Putamen (tissue), 1 donor: ENCODE results near the gene SEMA6A.

Source experiments
- DNase-seq: peaks from one replicate; pipeline ENCODE4 v3.0.0-alpha.2; 2016; ENCODE audit warnings: low spot score

Gene SEMA6A

GRCh38 chr5:116459301-116459700 is 115.3 kb downstream of the SEMA6A start:
- no peak for DNase-seq

DNA sequence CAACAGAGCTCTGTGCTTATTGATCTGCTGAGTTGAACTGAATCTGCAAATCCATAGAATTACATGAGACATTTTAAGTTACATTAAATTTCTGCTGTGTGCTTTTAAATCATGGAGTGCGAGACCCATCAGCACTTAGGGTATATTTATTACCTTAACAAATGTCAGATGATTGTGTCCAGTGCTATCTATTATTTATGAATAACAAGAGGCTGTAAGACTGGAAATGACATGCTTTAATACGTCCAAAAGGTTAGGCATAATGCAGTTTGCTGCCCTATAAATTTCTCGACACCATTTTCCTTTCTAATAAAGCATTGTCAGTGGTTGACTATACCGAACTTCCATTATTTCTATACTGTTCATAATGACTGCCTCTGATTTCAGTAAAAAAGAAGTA is 117.6 kb downstream of the SEMA6A start:
- no peak for DNase-seq

DNA sequence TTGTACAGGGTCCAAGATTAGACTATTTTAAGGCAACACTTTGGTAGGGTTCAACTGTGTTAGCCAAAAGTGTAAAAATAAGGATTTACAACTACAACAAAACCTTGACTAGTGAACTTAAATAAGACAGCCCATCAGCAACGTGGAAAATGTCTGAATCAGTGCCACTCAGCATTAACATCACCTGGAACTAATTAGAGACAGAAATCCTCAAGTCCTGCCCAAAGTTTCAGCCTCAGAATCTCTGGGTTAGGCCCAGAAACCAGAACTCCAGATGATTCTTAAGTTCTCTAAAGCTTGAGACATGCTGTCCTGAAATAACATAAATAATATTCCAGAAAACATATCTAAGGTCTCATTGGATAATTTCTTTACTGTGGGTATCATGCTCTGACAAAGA is 118.6 kb downstream of the SEMA6A start:
- no peak for DNase-seq

DNA sequence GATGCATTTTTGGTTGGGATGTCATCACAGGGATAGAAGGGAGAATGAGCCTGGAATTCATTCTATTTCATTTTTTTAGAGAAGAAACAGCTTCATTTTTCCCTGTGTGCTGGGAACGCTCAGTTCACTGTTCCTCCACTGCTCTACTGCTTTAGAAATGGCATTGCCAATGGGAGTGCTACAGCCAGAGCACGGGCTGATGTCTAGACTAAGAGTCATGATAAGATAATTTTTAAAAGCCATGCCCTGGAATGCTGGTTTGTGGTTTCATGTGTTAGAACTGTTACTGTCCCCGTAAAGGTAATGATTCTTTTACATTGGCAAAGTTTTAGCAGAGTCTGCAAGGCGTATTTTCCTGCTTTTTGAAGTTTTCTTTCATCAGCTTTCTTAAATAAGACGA is 119.6 kb downstream of the SEMA6A start:
- DNase-seq, result no peak

- DNase-seq, result peak; percentile 63
Observed at GRCh38 chr5:116454417-116454927, 120.2 kb downstream of the SEMA6A start.

GRCh38 chr5:116453988-116454411 is 120.6 kb downstream of the SEMA6A start:
- peak; percentile 85 for DNase-seq

GRCh38 chr5:116452774-116453368 is 121.8 kb downstream of the SEMA6A start:
- DNase-seq, result no peak

- DNase-seq, result no peak
Observed at GRCh38 chr5:116451905-116452450, 122.6 kb downstream of the SEMA6A start.

GRCh38 chr5:116451066-116451465 is 123.6 kb downstream of the SEMA6A start:
- no peak for DNase-seq

GRCh38 chr5:116449458-116449857 is 125.2 kb downstream of the SEMA6A start:
- no peak for DNase-seq

DNA sequence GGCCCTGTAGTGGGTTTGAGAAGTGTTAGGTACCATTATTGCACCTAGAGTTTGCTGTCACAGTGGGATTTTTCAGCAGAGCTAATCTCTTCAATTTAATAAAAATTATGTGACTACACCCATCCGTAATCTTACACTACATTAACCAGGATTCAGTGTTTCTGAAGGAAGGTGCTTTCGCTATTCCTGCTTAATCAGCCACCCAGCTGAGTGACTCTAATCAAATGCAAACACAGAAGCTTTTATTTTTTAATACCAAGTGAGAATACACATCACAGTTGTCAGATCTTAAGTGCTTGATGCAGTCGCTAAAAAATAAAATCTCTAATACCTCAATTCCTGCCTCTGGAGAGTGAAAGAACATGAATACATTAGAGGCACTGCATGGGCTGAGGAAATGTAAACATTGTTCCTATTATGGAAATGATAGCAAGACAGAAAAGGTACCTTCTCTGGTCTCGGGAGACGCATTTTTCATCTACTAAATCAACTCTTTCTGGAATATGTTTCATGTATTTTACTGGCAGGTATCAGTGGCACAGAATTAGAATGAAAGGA is 125.7 kb downstream of the SEMA6A start:
- DNase-seq, result no peak

DNA sequence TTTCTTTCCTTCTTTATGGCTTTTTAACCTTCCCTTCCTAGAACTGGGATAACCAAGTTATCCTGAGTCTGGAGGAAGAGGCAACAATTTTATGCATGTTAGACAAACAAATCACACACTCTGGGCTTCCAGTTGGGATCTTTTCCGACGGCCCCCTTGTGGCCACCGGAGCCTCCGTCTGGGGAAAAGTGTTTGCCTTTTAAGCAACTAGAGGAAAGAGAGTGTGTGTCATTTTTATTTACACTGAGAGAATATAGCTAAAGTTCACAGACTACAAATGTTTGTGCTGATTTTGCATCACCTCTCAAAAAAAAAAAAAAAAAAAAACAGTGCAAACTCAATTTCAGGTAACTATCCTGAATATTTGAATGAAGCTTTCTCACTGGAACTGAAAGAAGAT is 126.2 kb downstream of the SEMA6A start:
- no peak for DNase-seq

DNA sequence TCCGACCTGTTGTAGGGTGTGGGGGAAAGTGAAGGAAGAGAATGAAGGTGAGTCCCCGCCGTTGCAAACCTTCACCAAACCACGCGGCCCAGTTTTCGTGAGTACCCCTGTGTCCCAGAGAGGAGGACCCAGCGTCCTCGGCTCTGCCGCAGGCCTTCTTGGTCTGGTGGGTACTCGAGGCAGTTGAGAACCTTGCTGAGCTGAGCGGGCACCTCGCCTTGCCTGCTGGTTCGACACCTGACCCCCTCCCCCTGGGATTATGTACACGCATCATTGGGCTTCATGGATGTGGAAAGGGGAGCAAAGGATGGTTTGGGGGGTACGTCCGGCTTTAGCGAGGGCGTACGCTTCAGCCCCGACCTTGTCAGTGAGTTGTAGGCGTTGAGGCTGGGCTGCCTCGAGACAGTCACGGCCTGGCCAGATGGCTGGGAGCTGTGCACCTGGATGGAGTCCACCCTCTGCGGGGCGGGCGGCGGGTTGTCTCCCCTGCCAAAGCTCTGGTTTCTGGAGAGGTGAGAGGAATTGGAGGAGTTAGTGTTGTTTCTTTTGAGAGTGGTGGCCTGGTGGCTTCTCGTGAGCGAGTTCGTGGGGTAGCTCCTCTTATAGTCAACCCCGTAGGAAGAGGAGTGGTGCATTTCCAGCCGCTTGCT is 128.1 kb downstream of the SEMA6A start:
- no peak for DNase-seq

- no peak for DNase-seq
Observed at GRCh38 chr5:116445311-116445710, 129.3 kb downstream of the SEMA6A start.

GRCh38 chr5:116444373-116445295 is 130.0 kb downstream of the SEMA6A start:
- no peak for DNase-seq

DNA sequence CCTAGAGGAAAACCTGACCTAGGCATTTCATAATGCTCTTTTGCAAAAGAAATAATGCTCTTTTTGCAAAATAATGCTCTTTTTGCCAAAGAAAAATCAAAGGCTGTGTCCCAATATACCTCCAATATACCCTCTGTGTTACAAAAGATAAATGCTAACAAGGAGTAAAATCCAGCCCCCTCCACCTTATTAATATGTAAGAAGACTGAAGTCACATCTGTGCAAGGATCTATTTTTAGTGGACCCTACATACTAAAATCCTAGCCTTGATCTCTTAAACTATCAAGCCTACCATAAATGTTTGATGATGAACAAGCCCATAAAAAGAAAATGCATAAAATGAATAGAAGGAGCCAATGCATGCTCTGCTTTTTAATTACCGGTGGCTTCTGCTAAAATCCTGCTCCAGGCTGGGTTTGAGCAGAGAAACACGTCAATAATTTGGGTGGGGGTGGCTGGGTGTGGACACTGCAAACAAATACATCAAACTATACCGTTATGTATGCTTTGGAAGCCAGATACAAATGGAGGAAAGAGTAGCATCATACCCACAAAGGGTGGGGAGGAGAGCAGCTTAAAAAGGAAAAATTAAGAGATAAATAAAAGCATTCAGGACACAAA is 131.6 kb downstream of the SEMA6A start:
- DNase-seq, result no peak

DNA sequence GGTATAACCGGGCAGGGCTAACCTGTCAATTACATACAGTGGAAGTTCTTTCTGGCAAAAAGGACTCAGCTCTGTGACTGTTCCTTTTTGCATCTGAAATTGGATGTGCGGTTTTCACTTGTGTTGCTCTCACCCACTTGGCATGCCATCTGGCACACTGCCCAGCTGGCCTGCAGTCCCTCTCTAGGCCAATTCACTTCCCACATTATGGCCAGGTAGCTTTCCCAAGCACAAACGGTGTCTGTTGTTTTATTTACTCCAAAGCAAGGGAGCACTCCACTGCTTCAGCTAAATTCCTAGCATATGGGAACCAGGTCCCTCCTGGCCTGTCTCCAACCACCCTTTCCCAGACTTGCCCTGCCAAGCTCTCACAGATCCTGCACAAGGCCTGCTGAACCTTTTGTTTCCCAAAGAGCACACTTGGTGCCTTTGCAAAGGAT is 132.5 kb downstream of the SEMA6A start:
- DNase-seq, result no peak

DNA sequence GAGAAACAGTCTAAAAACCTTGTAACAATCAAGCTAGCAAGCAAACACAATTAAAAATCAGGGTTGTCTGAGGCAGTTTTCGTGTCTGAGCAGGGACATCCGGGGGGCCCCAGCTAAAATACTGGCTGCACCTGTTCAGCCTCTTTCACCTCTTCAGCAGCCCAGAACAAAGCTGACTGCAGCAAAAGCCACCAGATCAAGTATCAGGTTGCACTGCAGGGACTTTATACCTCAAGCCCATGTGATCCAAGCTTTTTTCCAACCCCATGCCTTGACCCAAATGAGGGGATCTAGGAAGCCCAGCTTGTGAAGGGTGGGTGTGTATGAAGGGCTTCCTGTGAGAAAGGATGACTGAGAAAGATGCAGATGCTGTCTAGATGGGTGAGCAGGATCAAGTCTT is 133.4 kb downstream of the SEMA6A start:
- DNase-seq, result no peak

DNA sequence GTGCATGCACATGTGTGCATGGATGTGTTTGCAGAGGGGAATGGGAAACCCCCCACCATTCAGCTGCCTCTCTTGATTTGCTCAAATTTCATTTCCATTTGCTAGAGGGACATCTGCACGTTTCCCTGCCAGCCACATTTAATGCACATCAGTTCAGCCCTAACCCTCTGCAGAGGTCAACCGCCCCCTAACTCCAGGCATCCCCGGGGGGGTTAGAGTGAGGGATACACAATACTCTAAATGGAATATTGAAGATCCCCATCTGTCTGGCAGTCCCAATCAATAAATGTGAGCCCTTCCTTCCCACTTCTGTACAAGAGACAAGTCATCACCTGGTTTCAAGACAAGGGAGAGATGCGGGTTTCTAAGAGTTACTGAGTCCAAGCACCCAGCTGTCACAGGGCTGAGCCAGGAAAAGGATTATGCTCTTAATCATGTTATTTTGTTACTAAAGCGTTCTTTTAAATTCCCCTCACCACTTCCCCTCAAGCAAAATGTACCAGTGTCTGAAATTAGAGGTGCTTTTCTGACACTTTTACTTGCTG is 134.1 kb downstream of the SEMA6A start:
- DNase-seq, result no peak

DNA sequence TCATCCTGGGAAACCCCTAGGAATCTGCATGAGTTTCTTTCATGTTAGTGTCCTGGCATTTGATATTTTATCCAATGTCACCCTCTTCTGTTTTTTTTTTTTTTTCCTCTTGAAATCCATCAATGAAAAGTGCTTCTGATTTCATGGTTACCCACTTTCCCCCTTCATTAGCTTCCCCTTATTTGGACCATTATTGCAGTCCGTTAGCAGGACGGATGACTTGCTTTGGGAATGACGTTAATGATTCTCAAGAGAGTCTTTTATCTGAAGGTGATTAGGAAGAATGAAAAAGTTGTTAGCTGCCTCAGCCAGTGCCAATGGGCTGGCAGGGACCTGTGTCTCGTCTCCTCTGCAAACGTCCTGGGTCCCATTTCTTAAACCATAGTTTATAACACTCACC is 134.7 kb downstream of the SEMA6A start:
- DNase-seq, result no peak

DNA sequence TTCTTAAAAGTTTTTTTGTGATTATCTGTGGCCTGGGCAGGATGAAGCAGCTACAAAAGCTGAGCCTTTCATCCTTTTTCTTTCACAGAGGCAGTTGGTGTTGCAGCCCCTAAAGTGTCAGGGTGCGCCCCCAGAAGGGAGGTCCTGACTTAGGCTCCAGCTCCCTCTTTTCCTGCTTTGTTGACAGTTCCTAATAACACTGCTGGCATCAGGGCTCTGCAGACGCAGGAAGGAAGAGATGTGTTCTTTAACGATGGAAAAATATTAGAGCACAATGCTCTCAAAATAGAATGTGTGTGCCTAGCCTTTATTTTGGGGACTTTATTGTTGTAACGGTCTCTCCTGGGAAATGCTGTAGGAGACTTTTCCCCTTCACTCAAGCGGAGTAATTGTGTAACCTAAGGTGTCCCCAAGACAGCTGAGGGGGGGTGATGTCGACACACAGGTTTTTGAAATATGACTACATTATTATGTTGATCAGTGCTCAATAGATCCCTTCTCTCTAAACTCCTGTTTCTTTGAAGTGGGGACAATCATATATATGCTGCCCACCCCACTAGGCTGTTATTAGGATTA is 135.6 kb downstream of the SEMA6A start:
- DNase-seq, result no peak
